Colonic mucosa (tissue), 4 donors: ENCODE results near the gene ARSB. TPM values are rescaled to one million over a fixed set of nuclear protein-coding genes. Genes with fewer than 3 reads are reported as not detected.
"Not testable (repeated sequence)": the region's sequence is repeated elsewhere in the genome, so short reads cannot be mapped to it uniquely, and the experiment has no call there.

Experiments used
- DNase-seq: peaks from one replicate; pipeline ENCODE4 v3.0.0-alpha.2; 2020
- H3K27ac ChIP-seq: fragments of 200-600 bp; one replicate; pipeline ENCODE4 v1.8.0; 2021
- H3K27me3 ChIP-seq: fragments of 200-600 bp; one replicate; pipeline ENCODE4 v1.8.0; 2021
- H3K36me3 ChIP-seq: fragments of 200-600 bp; one replicate; pipeline ENCODE4 v1.8.0; 2021
- H3K4me1 ChIP-seq: fragments of 200-600 bp; one replicate; pipeline ENCODE4 v1.8.0; 2021; ENCODE audit warnings: mild to moderate bottlenecking
- H3K4me3 ChIP-seq: fragments of 200-600 bp; one replicate; pipeline ENCODE4 v1.8.0; 2021
- H3K9ac ChIP-seq, 2 donors: one replicate each; pipeline ENCODE4 v1.7.0; 2013; ENCODE audit warnings: control low read depth in 2 of 2, low read depth in 2 of 2, low read length in 2 of 2
- H3K9me3 ChIP-seq: fragments of 200-600 bp; one replicate; pipeline ENCODE4 v1.8.0; 2021
- intact Hi-C: fragments of 100-400 bp; cut with DNase I; formaldehyde crosslinking; loops from one replicate; pipeline ENCODE4 v1.14.1; 2022
- total RNA-seq, 2 donors: library from RNA; stranded (reverse); fragmentation: NEBNext Ultra II Directional in 1 of 2; extraction: Animal tissue kit (Norgen Biotek cat#: 25700) in 1 of 2; gene quantifications; one replicate each; pipeline ENCODE4 v1.2.1, GENCODE V29; 2021
- TF ChIP-seq, protein P1 (sequence below): fragments of 200-600 bp; IDR thresholded peaks from one replicate; pipeline ENCODE4 v1.8.0; 2022; ENCODE audit warnings: antibody characterized with exemption, mild to moderate bottlenecking
- donor health status: healthy.
- donor health status: DM: no; HTN: no; CAD: no.
- donor health status: DM: no; HTN: no; CAD: no.

The ARSB gene
- total RNA-seq, 2 donors from 2014 or later, result 10.1 to 11.4 TPM

DNA sequence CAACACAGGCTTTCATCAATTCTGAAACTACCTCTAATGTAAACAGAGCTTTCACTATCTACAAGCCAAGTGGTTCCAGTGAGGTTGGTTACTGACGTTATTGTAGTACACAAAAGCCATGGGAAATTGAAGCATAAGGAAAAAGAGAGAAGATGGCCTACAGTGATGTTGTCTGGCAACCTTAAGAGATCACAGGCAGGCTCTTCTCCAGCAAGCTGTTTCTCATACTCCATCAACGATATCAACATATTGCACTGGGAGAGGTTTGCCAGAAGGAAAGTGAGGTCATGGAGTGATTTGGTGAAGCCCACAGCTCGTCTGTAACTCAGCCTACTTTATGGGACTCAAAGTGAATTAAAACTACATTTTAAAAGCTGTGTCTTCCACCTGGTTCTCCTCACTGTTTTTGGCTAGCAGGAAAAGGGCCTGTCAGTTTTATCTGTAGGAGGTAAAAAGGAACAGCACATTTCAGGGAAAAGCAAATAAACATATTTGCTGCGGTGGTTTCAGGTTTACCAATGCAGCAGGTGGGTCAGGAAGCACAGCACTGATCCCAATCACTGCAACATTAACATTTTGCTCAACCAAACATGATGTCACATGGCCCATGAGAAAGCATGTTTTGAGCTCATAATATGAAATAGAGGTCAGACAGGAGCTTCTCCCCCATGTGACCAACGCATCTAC lies 72.9 kb downstream of the ARSB start:
- no peak for DNase-seq
- Histone ChIP-seq H3K4me1 (no peaks in the 10 kb centered on the region), H3K4me3 (no peak overlapping the region), H3K9ac (no peak overlapping the region), H3K27ac (no peak overlapping the region), H3K9me3 (no peaks in the 10 kb centered on the region), H3K36me3 (no peaks in the 10 kb centered on the region), H3K27me3 (no peaks in the 10 kb centered on the region)
- intact Hi-C loops, result no loop called here
- TF ChIP-seq, protein P1, sequence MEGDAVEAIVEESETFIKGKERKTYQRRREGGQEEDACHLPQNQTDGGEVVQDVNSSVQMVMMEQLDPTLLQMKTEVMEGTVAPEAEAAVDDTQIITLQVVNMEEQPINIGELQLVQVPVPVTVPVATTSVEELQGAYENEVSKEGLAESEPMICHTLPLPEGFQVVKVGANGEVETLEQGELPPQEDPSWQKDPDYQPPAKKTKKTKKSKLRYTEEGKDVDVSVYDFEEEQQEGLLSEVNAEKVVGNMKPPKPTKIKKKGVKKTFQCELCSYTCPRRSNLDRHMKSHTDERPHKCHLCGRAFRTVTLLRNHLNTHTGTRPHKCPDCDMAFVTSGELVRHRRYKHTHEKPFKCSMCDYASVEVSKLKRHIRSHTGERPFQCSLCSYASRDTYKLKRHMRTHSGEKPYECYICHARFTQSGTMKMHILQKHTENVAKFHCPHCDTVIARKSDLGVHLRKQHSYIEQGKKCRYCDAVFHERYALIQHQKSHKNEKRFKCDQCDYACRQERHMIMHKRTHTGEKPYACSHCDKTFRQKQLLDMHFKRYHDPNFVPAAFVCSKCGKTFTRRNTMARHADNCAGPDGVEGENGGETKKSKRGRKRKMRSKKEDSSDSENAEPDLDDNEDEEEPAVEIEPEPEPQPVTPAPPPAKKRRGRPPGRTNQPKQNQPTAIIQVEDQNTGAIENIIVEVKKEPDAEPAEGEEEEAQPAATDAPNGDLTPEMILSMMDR, result no peak

DNA sequence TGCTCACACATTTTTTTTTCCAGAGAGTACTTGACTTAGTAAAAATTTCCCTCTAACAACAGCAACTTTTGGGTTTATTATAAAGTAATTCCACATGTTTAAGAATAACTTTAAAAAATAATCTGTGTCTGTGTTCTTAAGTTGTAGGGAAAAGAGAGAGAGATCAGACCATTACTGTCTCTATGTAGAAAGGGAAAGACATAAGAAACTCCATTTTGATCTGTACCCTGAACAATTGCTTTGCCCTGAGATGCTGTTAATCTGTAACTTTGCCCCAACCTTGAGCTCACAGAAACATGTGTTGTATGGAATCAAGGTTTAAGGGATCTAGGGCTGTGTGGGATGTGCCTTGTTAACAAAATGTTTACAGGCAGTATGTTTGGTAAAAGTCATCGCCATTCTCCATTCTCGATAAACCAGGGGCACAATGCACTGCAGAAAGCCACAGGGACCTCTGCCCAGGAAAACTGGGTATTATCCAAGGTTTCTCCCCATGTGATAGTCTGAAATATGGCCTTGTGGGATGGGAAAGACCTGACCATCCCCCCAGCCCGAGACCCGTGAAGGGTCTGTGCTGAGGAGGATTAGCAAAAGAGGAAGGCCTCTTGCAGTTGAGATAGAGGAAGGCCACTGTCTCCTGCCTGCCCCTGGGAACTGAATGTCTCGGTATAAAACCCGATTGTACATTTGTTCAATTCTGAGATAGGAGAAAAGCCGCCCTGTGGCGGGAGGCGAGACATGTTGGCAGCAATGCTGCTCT lies 75.7 kb downstream of the ARSB start:
- intact Hi-C loops, H3K27ac ChIP-seq: not testable (repeated sequence)

DNA sequence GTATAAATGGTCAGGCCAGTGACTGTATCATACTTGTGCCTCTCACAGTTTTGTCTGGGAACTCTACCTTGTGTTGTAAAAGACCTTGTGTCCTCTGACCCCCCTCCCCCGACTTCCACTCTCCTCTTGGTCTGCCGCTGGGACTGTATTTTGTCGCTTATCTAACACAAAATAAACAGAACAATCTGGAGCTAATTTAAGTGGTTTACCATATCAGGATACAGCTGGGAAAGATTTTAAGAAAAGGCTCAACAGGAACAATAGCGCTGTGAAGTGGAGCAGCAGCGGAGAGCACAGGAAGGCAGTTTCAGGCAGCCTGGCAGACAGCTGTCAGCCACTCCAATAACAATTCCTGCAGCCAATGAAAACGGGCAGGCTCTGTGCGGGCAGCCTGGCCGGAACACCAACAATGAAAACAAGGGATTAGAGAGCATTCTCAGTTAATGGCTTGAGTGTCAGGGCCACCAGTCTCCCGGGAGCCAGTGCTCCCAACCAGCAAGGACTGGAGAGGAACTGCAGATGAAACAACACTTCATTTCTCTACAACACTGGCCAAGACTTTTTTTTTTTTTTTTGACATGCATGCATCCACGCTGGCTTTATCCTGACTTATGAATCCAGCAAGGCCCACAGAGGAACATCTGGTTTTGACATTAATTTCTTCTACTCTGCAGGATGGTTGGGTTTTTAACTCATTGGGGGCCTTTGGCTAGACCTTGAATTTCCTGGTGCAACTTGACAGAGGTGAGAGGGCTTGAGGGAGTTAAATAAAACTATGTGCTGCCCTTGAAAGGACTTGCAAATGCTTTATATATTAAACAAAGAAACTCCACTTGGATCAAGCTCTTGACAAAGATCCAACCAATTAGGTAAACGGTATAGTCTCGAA lies 76.7 kb downstream of the ARSB start:
- TF ChIP-seq, protein P1, result no peak
- H3K4me1 ChIP-seq, result no peaks in the 10 kb centered on the region

More for the DNA sequence above, 75.7 kb downstream of the ARSB start:
- H3K9ac ChIP-seq, H3K9me3 ChIP-seq, H3K36me3 ChIP-seq, DNase-seq, H3K27me3 ChIP-seq, H3K4me3 ChIP-seq, H3K4me1 ChIP-seq: not testable (repeated sequence)

DNA sequence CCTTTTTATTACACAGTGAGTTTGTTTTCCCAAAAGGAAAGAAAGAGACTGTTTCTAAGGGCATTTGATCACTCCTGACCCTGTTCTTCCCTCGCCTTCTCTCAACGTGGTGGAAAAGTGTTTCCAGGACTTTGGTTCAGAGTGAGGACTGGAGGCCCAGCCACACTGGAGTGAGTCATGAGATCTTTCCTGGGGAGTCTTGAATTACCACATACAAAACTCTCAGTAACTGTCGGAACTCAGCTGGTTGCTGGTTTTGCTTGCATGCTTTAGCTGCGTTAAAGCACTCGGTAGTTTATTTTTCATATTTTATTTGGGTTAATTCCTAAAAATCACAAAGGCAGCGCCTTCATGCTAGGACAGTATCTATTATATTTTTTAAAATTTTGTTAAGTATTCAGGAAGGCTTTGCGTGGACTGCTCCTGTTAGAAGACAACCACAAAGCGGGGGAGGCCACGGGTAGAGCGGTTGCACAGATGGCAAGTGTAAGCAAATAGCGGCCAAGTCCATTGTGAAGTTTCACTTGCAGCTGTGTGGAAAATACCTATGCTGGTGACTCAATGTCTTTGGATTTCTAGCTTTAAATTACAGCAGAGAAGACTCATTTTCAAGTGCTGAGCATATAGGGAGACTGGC lies 77.7 kb downstream of the ARSB start:
- Histone ChIP-seq H3K36me3 (no peaks in the 10 kb centered on the region), H3K4me3 (no peak overlapping the region), H3K27me3 (no peaks in the 10 kb centered on the region), H3K9me3 (no peaks in the 10 kb centered on the region), H3K27ac (peak overlapping the region; percentile 52), H3K4me1 (no peaks in the 10 kb centered on the region), H3K9ac (no peak overlapping the region)
- TF ChIP-seq, protein P1, result no peak
- no peak for DNase-seq
- intact Hi-C loops, result no loop called here

More for the DNA sequence above, 76.7 kb downstream of the ARSB start:
- no peak overlapping the region for H3K4me3 ChIP-seq
- no peaks in the 10 kb centered on the region for H3K27me3 ChIP-seq
- peak overlapping the region in 1 of 2 donors; percentile 6 for H3K9ac ChIP-seq
- H3K36me3 ChIP-seq, result no peaks in the 10 kb centered on the region
- peak overlapping the region; percentile 52 for H3K27ac ChIP-seq
- intact Hi-C loops, result no loop called here
- DNase-seq, result peak; percentile 64
- no peaks in the 10 kb centered on the region for H3K9me3 ChIP-seq

DNA sequence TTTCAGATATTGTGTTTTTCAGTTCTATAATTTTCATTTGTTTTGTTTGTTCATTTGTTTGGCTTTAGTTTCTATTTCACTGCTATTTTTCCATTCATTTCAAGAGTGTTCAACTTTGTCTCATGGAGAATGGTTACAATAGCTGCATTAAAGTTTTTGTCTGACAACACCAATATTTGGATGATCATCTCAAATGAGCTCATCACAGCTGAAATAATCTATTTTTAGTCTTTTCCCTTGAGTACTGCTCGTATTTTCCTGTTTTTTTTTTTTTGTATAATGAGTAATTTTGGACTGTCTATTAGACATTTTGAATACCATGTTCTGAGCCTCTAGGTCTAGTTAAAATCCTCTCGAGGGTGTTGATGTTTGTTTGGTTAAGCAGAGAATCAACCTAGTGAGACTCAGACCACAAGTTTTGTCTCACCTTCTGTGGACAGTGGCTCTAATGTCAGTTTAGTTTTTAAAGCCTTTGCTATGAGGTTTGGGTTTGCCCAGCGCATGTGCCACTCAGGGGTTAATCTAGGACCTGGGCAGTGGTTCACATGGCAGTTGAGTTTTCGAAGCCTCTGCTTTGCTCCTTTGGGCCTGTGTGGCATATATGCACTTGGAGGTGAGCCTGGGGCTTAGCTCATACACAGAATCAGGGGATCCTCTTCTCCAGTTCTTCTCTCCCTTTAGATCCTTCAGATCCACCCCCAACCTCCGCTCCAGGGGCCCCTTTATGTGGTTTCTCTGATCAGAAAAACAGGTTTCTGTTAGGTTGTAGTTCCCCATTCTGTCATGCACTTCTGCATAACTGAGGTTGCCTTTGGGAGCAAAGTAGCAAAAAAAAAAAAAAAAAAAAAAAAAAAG lies 79.8 kb downstream of the ARSB start:
- no peak overlapping the region for H3K9ac ChIP-seq
- no peak overlapping the region for H3K4me3 ChIP-seq
- H3K27ac ChIP-seq, result no peak overlapping the region
- no peaks in the 10 kb centered on the region for H3K36me3 ChIP-seq
- no peaks in the 10 kb centered on the region for H3K9me3 ChIP-seq
- H3K4me1 ChIP-seq, result no peaks in the 10 kb centered on the region
- TF ChIP-seq, protein P1, result no peak
- no peak for DNase-seq
- intact Hi-C loops, result no loop called here
- H3K27me3 ChIP-seq, result no peaks in the 10 kb centered on the region
